Colonic mucosa (tissue), 4 donors: ENCODE data around the gene SLC29A3. TPM values are rescaled to one million over a fixed set of nuclear protein-coding genes. Genes with fewer than 3 reads are reported as not detected.

Experiments used
- DNase-seq: peaks from one replicate; pipeline ENCODE4 v3.0.0-alpha.2; 2020
- H3K27ac ChIP-seq: fragments of 200-600 bp; one replicate; pipeline ENCODE4 v1.8.0; 2021
- H3K27me3 ChIP-seq: fragments of 200-600 bp; one replicate; pipeline ENCODE4 v1.8.0; 2021
- H3K36me3 ChIP-seq: fragments of 200-600 bp; one replicate; pipeline ENCODE4 v1.8.0; 2021
- H3K4me1 ChIP-seq: fragments of 200-600 bp; one replicate; pipeline ENCODE4 v1.8.0; 2021; ENCODE audit warnings: mild to moderate bottlenecking
- H3K4me3 ChIP-seq: fragments of 200-600 bp; one replicate; pipeline ENCODE4 v1.8.0; 2021
- H3K9ac ChIP-seq, 2 donors: one replicate each; pipeline ENCODE4 v1.7.0; 2013; ENCODE audit warnings: control low read depth in 2 of 2, low read depth in 2 of 2, low read length in 2 of 2
- H3K9me3 ChIP-seq: fragments of 200-600 bp; one replicate; pipeline ENCODE4 v1.8.0; 2021
- CTCF ChIP-seq: fragments of 200-600 bp; IDR thresholded peaks from one replicate; pipeline ENCODE4 v1.8.0; 2022; ENCODE audit warnings: antibody characterized with exemption, mild to moderate bottlenecking
- intact Hi-C: fragments of 100-400 bp; cut with DNase I; formaldehyde crosslinking; loops from one replicate; pipeline ENCODE4 v1.14.1; 2022
- total RNA-seq, 2 donors: library from RNA; stranded (reverse); fragmentation: NEBNext Ultra II Directional in 1 of 2; extraction: Animal tissue kit (Norgen Biotek cat#: 25700) in 1 of 2; gene quantifications; one replicate each; pipeline ENCODE4 v1.2.1, GENCODE V29; 2021
- donor health status: healthy.
- donor health status: DM: no; HTN: no; CAD: no.
- donor health status: DM: no; HTN: no; CAD: no.

The SLC29A3 gene
- total RNA-seq, 2 donors from 2014 or later, result 3.8 to 6.5 TPM

GRCh38 chr10:71301371-71301916 is 17.6 kb upstream of the SLC29A3 start:
- Histone ChIP-seq H3K4me1 (no peaks in the 10 kb centered on the region), H3K4me3 (no peak overlapping the region), H3K9me3 (no peaks in the 10 kb centered on the region), H3K27ac (no peak overlapping the region), H3K27me3 (no peaks in the 10 kb centered on the region), H3K9ac (no peak overlapping the region), H3K36me3 (no peaks in the 10 kb centered on the region)
- DNase-seq, result no peak
- no peak for TF ChIP-seq CTCF
- intact Hi-C loops, result no loop called here

GRCh38 chr10:71302451-71302850 is 16.6 kb upstream of the SLC29A3 start:
- Histone ChIP-seq H3K4me3 (no peak overlapping the region), H3K27me3 (no peaks in the 10 kb centered on the region), H3K27ac (no peak overlapping the region), H3K4me1 (no peaks in the 10 kb centered on the region), H3K9ac (no peak overlapping the region), H3K9me3 (no peaks in the 10 kb centered on the region), H3K36me3 (no peaks in the 10 kb centered on the region)
- DNase-seq, result no peak
- intact Hi-C loops, result no loop called here
- TF ChIP-seq CTCF, result no peak

- Histone ChIP-seq H3K4me1 (no peaks in the 10 kb centered on the region), H3K27me3 (no peaks in the 10 kb centered on the region), H3K9me3 (no peaks in the 10 kb centered on the region), H3K4me3 (no peak overlapping the region), H3K36me3 (no peaks in the 10 kb centered on the region), H3K9ac (no peak overlapping the region), H3K27ac (no peak overlapping the region)
- intact Hi-C loops, result no loop called here
- no peak for DNase-seq
- TF ChIP-seq CTCF, result no peak
Observed at GRCh38 chr10:71302874-71303568, 16.0 kb upstream of the SLC29A3 start.

GRCh38 chr10:71303569-71303907 is 15.5 kb upstream of the SLC29A3 start:
- H3K9me3 ChIP-seq, result no peaks in the 10 kb centered on the region
- no peaks in the 10 kb centered on the region for H3K27me3 ChIP-seq
- intact Hi-C loops, result no loop called here
- no peak for DNase-seq
- no peaks in the 10 kb centered on the region for H3K36me3 ChIP-seq
- H3K9ac ChIP-seq, result no peak overlapping the region
- H3K4me3 ChIP-seq, result no peak overlapping the region
- TF ChIP-seq CTCF, result no peak
- no peak overlapping the region for H3K27ac ChIP-seq
- H3K4me1 ChIP-seq, result no peaks in the 10 kb centered on the region

GRCh38 chr10:71304914-71305313 is 14.1 kb upstream of the SLC29A3 start:
- Histone ChIP-seq H3K9me3 (no peaks in the 10 kb centered on the region), H3K4me1 (no peaks in the 10 kb centered on the region), H3K36me3 (no peaks in the 10 kb centered on the region), H3K27ac (no peak overlapping the region), H3K27me3 (no peaks in the 10 kb centered on the region), H3K4me3 (no peak overlapping the region), H3K9ac (no peak overlapping the region)
- no peak for TF ChIP-seq CTCF
- no peak for DNase-seq
- intact Hi-C loops, result no loop called here
